Adrenal gland (tissue), 5 donors: ENCODE measurements around the gene SLC2A9.

Experiments used
- POLR2A ChIP-seq, 2 donors: fragments of 450-650 bp; IDR thresholded peaks; one replicate each; pipeline ENCODE4 v1.6.1; 2017; ENCODE audit warnings: antibody characterized with exemption in 2 of 2, mild to moderate bottlenecking in 2 of 2, moderate library complexity in 1 of 2
- TF ChIP-seq, protein P1 (sequence below), 6 experiments: fragments of 450-650 bp in 4 of 6; fragments of 200-600 bp in 2 of 6; sonication (generic) in 1 of 6; IDR thresholded peaks; 1 replicate in 5 of 6; 2 replicates in 1 of 6; pipeline versions ENCODE4 v1.5.1 to v1.8.0; 2016 to 2021; ENCODE audit warnings: antibody characterized with exemption in 6 of 6, mild to moderate bottlenecking in 2 of 6, moderate library complexity in 1 of 6
- donor health status: DM: no; HTN: no; CAD: no.

GRCh38 chr4:10028910-10029309, 7.6 kb upstream of the SLC2A9 start:
- TF ChIP-seq, protein P1, sequence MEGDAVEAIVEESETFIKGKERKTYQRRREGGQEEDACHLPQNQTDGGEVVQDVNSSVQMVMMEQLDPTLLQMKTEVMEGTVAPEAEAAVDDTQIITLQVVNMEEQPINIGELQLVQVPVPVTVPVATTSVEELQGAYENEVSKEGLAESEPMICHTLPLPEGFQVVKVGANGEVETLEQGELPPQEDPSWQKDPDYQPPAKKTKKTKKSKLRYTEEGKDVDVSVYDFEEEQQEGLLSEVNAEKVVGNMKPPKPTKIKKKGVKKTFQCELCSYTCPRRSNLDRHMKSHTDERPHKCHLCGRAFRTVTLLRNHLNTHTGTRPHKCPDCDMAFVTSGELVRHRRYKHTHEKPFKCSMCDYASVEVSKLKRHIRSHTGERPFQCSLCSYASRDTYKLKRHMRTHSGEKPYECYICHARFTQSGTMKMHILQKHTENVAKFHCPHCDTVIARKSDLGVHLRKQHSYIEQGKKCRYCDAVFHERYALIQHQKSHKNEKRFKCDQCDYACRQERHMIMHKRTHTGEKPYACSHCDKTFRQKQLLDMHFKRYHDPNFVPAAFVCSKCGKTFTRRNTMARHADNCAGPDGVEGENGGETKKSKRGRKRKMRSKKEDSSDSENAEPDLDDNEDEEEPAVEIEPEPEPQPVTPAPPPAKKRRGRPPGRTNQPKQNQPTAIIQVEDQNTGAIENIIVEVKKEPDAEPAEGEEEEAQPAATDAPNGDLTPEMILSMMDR (IDR thresholded peaks at IDR 0.05) = no peak
- peak in 1 of 2 donors; percentile 22 for TF ChIP-seq POLR2A (IDR thresholded peaks at IDR 0.05)
